Measurements from ENCODE around the gene CPXM2.

Gene CPXM2

DNA sequence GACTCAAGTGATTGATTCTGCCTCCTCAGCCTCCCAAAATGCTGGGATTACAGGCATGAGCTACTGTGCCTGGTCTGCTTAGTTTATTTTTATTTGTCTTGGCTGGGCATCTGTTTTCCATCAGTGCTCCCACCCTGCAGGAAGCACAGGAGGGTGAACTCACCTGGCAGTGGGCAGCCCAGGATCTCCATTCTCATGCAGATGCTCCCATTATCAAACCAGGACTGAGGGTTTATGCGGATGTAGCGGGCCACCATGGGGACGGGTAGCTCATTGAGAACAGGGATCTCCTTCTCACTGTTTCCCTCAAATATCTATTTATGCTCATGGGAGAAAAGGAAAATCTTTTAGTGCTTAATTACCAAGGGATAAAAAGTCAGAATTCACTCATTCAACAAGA is 93.8 kb downstream of the CPXM2 start:
- no peaks in the 10 kb centered on the region for H3K4me1 ChIP-seq (ENCODE audit: control extremely low read depth in 1 of 4, control insufficient read depth in 4 of 4, insufficient read depth in 4 of 4, low read length in 3 of 4)
- ChIA-PET POLR2A (no interaction called here), CTCF (no interaction called here)
- H3K4me3 ChIP-seq (ENCODE audit: control insufficient read depth in 1 of 7, extremely low read depth in 1 of 7, insufficient read depth in 4 of 7, low read depth in 2 of 7, low read length in 6 of 7) = no peak overlapping the region
- H3K9me3 ChIP-seq (ENCODE audit: control extremely low read depth in 1 of 5, control insufficient read depth in 4 of 5, insufficient read depth in 2 of 5, low read depth in 1 of 5, low read length in 4 of 5) = no peaks in the 10 kb centered on the region
- WGBS (ENCODE audit: insufficient coverage) = no CpG with 5 or more reads among the region's 3 CpGs
- H3K36me3 ChIP-seq (ENCODE audit: control insufficient read depth in 4 of 4, insufficient read depth in 4 of 4, low read length in 3 of 4) = no peaks in the 10 kb centered on the region
- peaks cover 0 to 12% (median 9%) of the 10 kb centered on the region in 5 experiments for H3K27me3 ChIP-seq (replicated peaks in 2 of 5; ENCODE audit: control insufficient read depth in 4 of 5, insufficient read depth in 5 of 5, low read length in 4 of 5)
- DNase-seq = no peak
- no peak overlapping the region for H3K27ac ChIP-seq (ENCODE audit: insufficient read depth in 1 of 2, low read depth in 1 of 2, low read length in 2 of 2, poor library complexity in 1 of 2, severe bottlenecking in 2 of 2)

DNA sequence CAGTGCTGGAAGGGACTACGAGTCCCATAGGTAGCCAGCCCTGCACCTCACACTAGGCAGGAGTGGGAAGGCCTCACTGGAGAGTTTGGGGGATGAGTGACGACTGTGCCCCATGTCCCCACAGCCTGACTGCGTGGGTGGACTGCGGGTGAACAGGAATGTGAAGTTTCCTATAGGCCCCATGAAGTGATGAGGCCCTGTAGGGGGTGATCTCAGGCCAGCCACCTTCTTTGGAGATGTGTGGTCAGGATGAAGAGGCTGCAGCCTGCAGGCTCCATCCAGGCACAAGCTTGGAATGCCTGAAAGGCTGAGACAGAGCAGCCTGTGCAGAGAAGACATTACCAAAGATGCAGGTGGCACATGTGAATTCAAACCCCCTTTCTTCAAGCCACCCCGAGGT is 94.9 kb downstream of the CPXM2 start:
- 75% methylated on average over 4 of the region's 5 CpGs for WGBS (ENCODE audit: insufficient coverage)
- peaks cover 0 to 3% (median 0%) of the 10 kb centered on the region in 5 experiments for H3K9me3 ChIP-seq (ENCODE audit: control extremely low read depth in 1 of 5, control insufficient read depth in 4 of 5, insufficient read depth in 2 of 5, low read depth in 1 of 5, low read length in 4 of 5)
- ChIA-PET CTCF (no interaction called here), POLR2A (no interaction called here)
- DNase-seq = no peak
- peaks cover 0 to 13% (median 9%) of the 10 kb centered on the region in 5 experiments for H3K27me3 ChIP-seq (replicated peaks in 2 of 5; ENCODE audit: control insufficient read depth in 4 of 5, insufficient read depth in 5 of 5, low read length in 4 of 5)
- no peak overlapping the region for H3K27ac ChIP-seq (ENCODE audit: insufficient read depth in 1 of 2, low read depth in 1 of 2, low read length in 2 of 2, poor library complexity in 1 of 2, severe bottlenecking in 2 of 2)
- H3K4me3 ChIP-seq (ENCODE audit: control insufficient read depth in 1 of 7, extremely low read depth in 1 of 7, insufficient read depth in 4 of 7, low read depth in 2 of 7, low read length in 6 of 7) = no peak overlapping the region
- no peaks in the 10 kb centered on the region for H3K4me1 ChIP-seq (ENCODE audit: control extremely low read depth in 1 of 4, control insufficient read depth in 4 of 4, insufficient read depth in 4 of 4, low read length in 3 of 4)
- H3K36me3 ChIP-seq (ENCODE audit: control insufficient read depth in 4 of 4, insufficient read depth in 4 of 4, low read length in 3 of 4) = no peaks in the 10 kb centered on the region

DNA sequence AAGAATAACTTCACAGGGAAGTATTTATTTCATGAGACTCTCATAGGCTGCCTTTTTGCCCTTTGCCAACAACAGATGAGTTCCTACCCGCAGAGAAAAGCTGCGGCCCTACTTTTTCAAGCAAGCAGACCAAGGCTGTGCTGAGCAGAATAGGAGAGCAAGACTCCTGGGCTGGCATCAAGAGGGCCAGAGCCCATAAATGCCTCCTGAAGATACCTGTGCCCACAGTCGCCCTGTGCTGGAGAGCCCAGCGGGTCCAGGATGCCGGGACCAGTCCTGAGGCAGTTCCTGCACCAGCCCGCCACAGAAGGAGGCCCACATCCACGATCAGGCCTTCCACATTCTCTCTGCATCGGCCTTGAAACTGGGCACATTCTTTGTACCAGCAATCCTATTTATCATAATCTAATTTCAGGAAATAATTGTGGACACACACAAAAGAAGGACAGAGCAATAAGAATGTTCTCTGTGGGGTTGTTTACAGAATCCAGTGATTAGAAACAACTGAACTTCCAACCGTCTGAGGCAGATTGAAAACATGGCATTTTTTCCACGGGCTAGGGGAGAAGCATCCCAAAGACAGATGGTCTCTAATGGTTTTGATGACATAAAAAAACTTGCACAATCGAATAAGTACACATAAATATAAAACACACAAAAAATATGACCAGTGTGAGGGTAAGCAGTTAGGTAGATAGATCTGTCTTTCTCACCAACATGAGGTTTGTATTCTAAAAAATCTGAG is 95.6 kb downstream of the CPXM2 start:
- ChIA-PET CTCF (no interaction called here), POLR2A (no interaction called here)
- H3K4me3 ChIP-seq (ENCODE audit: control insufficient read depth in 1 of 7, extremely low read depth in 1 of 7, insufficient read depth in 4 of 7, low read depth in 2 of 7, low read length in 6 of 7) = no peak overlapping the region
- peaks cover 0 to 17% (median 9%) of the 10 kb centered on the region in 5 experiments for H3K27me3 ChIP-seq (replicated peaks in 2 of 5; ENCODE audit: control insufficient read depth in 4 of 5, insufficient read depth in 5 of 5, low read length in 4 of 5)
- H3K9me3 ChIP-seq (ENCODE audit: control extremely low read depth in 1 of 5, control insufficient read depth in 4 of 5, insufficient read depth in 2 of 5, low read depth in 1 of 5, low read length in 4 of 5) = peaks cover 0 to 6% (median 0%) of the 10 kb centered on the region in 5 experiments
- H3K36me3 ChIP-seq (ENCODE audit: control insufficient read depth in 4 of 4, insufficient read depth in 4 of 4, low read length in 3 of 4) = no peaks in the 10 kb centered on the region
- no peak overlapping the region for H3K27ac ChIP-seq (ENCODE audit: insufficient read depth in 1 of 2, low read depth in 1 of 2, low read length in 2 of 2, poor library complexity in 1 of 2, severe bottlenecking in 2 of 2)
- DNase-seq = no peak
- H3K4me1 ChIP-seq (ENCODE audit: control extremely low read depth in 1 of 4, control insufficient read depth in 4 of 4, insufficient read depth in 4 of 4, low read length in 3 of 4) = no peaks in the 10 kb centered on the region
- WGBS (ENCODE audit: insufficient coverage) = 96% methylated on average over 5 of the region's 11 CpGs

DNA sequence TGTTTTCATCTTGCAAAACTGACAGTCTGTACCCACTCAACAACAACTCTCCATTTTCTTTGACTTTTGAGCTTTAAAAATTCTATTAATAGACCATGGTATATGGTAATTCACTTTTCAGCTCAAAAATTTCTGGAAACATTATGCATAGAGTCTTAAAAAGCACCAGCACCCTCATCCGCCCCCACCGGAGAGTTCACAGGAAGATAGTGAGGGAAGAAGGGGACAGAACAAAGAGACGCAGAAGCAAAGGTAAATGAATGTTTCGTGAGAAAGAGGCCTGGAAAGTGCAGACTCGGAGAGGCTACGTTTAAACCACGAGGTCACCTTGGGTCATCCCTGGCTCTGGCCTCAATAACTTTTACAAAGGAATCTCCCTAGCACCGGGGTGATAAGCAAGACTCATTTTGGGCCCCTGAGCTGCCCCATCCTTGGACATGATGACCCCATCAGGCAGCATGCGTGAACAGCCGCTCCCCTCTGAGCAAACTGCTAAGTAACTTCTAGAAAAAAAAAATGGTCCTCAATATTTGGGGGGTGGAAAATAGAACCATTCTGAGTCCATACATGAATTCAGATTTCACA is 96.3 kb downstream of the CPXM2 start:
- no peak overlapping the region for H3K4me3 ChIP-seq (ENCODE audit: control insufficient read depth in 1 of 7, extremely low read depth in 1 of 7, insufficient read depth in 4 of 7, low read depth in 2 of 7, low read length in 6 of 7)
- no peaks in the 10 kb centered on the region for H3K4me1 ChIP-seq (ENCODE audit: control extremely low read depth in 1 of 4, control insufficient read depth in 4 of 4, insufficient read depth in 4 of 4, low read length in 3 of 4)
- ChIA-PET POLR2A (no interaction called here), CTCF (no interaction called here)
- 89% methylated on average over 6 of the region's 10 CpGs for WGBS (ENCODE audit: insufficient coverage)
- no peak for DNase-seq
- no peak overlapping the region for H3K27ac ChIP-seq (ENCODE audit: insufficient read depth in 1 of 2, low read depth in 1 of 2, low read length in 2 of 2, poor library complexity in 1 of 2, severe bottlenecking in 2 of 2)
- peaks cover 0 to 15% (median 9%) of the 10 kb centered on the region in 5 experiments for H3K27me3 ChIP-seq (replicated peaks in 2 of 5; ENCODE audit: control insufficient read depth in 4 of 5, insufficient read depth in 5 of 5, low read length in 4 of 5)
- peaks cover 0 to 6% (median 0%) of the 10 kb centered on the region in 5 experiments for H3K9me3 ChIP-seq (ENCODE audit: control extremely low read depth in 1 of 5, control insufficient read depth in 4 of 5, insufficient read depth in 2 of 5, low read depth in 1 of 5, low read length in 4 of 5)
- no peaks in the 10 kb centered on the region for H3K36me3 ChIP-seq (ENCODE audit: control insufficient read depth in 4 of 4, insufficient read depth in 4 of 4, low read length in 3 of 4)

DNA sequence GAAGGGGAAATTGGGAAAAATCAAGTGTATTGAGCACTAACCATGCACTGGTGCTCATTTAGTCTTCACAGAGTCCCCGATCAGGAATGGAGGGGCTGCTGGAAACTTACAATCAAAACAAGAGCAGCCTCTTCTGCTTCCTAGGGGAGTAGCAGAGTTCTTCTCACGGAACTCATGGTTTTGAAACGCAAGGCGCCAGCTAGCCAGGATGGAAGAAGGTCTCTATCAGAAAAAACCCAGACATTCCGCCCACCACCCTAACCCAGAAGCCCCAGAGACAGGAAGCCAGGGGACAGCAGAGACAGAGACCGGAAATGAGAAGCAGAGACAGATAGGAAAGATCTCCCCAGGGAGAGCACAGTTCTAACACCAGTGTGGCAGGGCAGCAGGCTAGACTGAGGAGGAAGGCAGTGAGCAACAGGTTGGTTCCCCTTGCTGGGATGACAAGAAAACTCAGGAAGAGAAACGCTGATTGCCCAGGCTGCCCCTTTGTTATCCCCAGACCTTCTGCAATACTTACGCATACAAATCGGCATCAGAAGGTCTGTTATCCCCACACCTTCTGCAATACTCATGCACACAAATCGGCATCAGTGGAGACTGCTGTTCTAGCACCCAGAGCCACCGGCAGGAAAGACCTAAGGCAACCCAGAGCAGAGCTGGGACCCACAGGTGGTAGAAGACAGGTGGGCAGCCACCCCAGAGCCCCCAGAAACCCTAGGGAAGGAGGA is 99.2 kb downstream of the CPXM2 start:
- Histone ChIP-seq H3K27ac (ENCODE audit: insufficient read depth in 1 of 2, low read depth in 1 of 2, low read length in 2 of 2, poor library complexity in 1 of 2, severe bottlenecking in 2 of 2) (no peak overlapping the region), H3K27me3 (replicated peaks in 2 of 5; ENCODE audit: control insufficient read depth in 4 of 5, insufficient read depth in 5 of 5, low read length in 4 of 5) (peaks cover 0 to 20% (median 0%) of the 10 kb centered on the region in 5 experiments), H3K36me3 (ENCODE audit: control insufficient read depth in 4 of 4, insufficient read depth in 4 of 4, low read length in 3 of 4) (no peaks in the 10 kb centered on the region), H3K4me1 (ENCODE audit: control extremely low read depth in 1 of 4, control insufficient read depth in 4 of 4, insufficient read depth in 4 of 4, low read length in 3 of 4) (no peaks in the 10 kb centered on the region), H3K4me3 (ENCODE audit: control insufficient read depth in 1 of 7, extremely low read depth in 1 of 7, insufficient read depth in 4 of 7, low read depth in 2 of 7, low read length in 6 of 7) (no peak overlapping the region), H3K9me3 (ENCODE audit: control extremely low read depth in 1 of 5, control insufficient read depth in 4 of 5, insufficient read depth in 2 of 5, low read depth in 1 of 5, low read length in 4 of 5) (peaks cover 0 to 10% (median 2%) of the 10 kb centered on the region in 5 experiments)
- WGBS (ENCODE audit: insufficient coverage) = 70% methylated on average over 6 of the region's 11 CpGs
- DNase-seq = no peak
- POLR2A ChIA-PET = no interaction called here
- CTCF ChIA-PET = no interaction called here

DNA sequence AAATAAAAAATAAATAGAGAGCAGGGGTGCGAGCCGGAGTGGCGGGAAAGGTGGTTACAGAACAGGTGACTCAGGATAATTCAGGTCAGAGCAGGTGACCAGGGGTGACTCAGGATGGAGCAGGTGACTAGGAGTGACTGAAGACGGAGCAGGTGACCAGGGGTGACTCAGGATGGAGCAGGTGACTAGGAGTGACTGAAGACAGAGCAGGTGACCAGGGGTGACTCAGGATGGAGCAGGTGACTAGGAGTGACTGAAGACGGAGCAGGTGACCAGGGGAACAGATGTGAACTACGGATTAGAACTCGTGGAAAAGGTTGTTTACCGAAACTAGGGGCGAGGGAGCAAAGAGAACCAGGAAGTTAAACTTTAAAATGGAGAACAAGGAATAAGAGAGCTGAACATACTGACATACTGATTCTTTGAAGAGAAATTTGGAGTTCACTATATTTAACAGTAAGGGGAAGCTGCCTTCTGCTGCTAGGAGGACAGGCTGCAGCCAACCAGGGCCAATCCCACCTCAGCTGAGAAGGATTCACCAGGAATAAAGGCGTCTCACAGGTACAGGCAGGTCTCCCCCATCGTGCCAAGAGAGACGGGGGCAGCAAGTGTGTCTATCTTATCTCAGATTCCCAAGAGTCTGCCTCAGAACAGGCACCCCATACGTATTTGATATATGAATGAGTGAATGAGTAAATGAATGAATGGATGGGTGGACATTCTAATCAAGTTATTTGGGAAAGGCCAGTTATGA is 101.3 kb downstream of the CPXM2 start:
- POLR2A ChIA-PET = no interaction called here
- Histone ChIP-seq H3K27ac (ENCODE audit: insufficient read depth in 1 of 2, low read depth in 1 of 2, low read length in 2 of 2, poor library complexity in 1 of 2, severe bottlenecking in 2 of 2) (no peak overlapping the region), H3K9me3 (ENCODE audit: control extremely low read depth in 1 of 5, control insufficient read depth in 4 of 5, insufficient read depth in 2 of 5, low read depth in 1 of 5, low read length in 4 of 5) (peaks cover 0 to 10% (median 2%) of the 10 kb centered on the region in 5 experiments), H3K4me1 (ENCODE audit: control extremely low read depth in 1 of 4, control insufficient read depth in 4 of 4, insufficient read depth in 4 of 4, low read length in 3 of 4) (no peaks in the 10 kb centered on the region), H3K27me3 (replicated peaks in 2 of 5; ENCODE audit: control insufficient read depth in 4 of 5, insufficient read depth in 5 of 5, low read length in 4 of 5) (peaks cover 0 to 22% (median 0%) of the 10 kb centered on the region in 5 experiments), H3K36me3 (ENCODE audit: control insufficient read depth in 4 of 4, insufficient read depth in 4 of 4, low read length in 3 of 4) (no peaks in the 10 kb centered on the region), H3K4me3 (ENCODE audit: control insufficient read depth in 1 of 7, extremely low read depth in 1 of 7, insufficient read depth in 4 of 7, low read depth in 2 of 7, low read length in 6 of 7) (no peak overlapping the region)
- no peak for DNase-seq
- CTCF ChIA-PET = interaction anchor here (0.9 to 1.6 kb wide), 2 partner anchors 8 to 10 kb away, joined by 3 to 4 read pairs; no protein-coding TSS in a partner anchor
- 92% methylated on average over 6 of the region's 13 CpGs for WGBS (ENCODE audit: insufficient coverage)

Data from common myeloid progenitor, CD34-positive (primary cell).